ENCODE data around the gene CWC15.

DNA sequence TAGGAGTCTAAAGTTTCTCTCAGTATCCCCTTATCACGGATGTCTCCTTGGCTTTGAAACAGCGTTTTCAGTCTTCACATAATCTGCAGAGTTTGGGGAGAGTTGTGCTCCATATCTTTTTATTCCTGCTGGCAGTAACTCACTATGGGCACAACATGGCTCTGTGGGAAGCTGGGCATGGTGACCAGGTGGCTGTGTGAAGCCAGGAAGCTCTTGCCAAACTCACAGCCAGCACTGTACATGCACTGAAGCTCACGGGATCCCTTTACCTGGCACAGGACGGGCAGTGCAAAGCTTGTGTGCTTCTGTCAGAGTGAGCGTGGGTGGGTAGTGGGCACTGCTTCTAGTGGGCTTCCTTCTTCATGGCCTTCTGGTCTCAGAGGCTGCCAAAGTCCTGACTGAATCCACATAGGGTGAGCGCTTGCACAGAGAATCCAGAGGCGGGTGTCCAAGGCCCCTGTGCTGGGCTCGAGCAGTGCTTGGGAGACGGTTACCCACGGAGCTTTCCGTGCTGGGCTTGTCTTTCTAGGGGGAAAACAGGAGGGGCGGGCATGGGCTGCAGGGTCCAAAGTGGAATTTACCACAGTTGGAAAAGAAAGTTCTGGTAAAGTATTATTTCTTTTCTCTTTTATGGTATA lies 40.9 kb upstream of the CWC15 start:
- no peak for TF ChIP-seq EP300 (conservative IDR thresholded peaks at IDR 0.05; ENCODE audit: poor library complexity, severe bottlenecking)
- TF ChIP-seq EZH2 (IDR thresholded peaks at IDR 0.05; ENCODE audit: borderline replicate concordance, insufficient read depth, low read length, poor library complexity, severe bottlenecking): no peak
- TF ChIP-seq POLR2AphosphoS5 (IDR thresholded peaks at IDR 0.05): no peak
- TF ChIP-seq TAF1 (IDR thresholded peaks at IDR 0.05; ENCODE audit: low read depth): no peak
- TF ChIP-seq, protein P1, sequence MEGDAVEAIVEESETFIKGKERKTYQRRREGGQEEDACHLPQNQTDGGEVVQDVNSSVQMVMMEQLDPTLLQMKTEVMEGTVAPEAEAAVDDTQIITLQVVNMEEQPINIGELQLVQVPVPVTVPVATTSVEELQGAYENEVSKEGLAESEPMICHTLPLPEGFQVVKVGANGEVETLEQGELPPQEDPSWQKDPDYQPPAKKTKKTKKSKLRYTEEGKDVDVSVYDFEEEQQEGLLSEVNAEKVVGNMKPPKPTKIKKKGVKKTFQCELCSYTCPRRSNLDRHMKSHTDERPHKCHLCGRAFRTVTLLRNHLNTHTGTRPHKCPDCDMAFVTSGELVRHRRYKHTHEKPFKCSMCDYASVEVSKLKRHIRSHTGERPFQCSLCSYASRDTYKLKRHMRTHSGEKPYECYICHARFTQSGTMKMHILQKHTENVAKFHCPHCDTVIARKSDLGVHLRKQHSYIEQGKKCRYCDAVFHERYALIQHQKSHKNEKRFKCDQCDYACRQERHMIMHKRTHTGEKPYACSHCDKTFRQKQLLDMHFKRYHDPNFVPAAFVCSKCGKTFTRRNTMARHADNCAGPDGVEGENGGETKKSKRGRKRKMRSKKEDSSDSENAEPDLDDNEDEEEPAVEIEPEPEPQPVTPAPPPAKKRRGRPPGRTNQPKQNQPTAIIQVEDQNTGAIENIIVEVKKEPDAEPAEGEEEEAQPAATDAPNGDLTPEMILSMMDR (IDR thresholded peaks at IDR 0.05; ENCODE audit: poor library complexity, severe bottlenecking): no peak
- no peak for TF ChIP-seq RAD21 (conservative IDR thresholded peaks at IDR 0.05)
- no peak for TF ChIP-seq MXI1 (conservative IDR thresholded peaks at IDR 0.05; ENCODE audit: poor library complexity, severe bottlenecking)

Measured in neural cell (in vitro differentiated cells).